ENCODE data around the gene MLLT3. TPM values are rescaled to one million over a fixed set of nuclear protein-coding genes. Genes with fewer than 3 reads are reported as not detected.

Gene MLLT3
- total RNA-seq, 1 donor from 2014 or later = 53.7 TPM

GRCh38 chr9:20441166-20441565 lies 181.1 kb downstream of the MLLT3 start:
- TF ChIP-seq CTCF (conservative IDR thresholded peaks at IDR 0.05) = no peak
- no peaks in the 10 kb centered on the region for H3K9me3 Mint-ChIP-seq
- DNase-seq (ENCODE audit: low read depth, low spot score) = no peak
- no peak overlapping the region for H3K27ac Mint-ChIP-seq (ENCODE audit: unreplicated experiment)
- no peak overlapping the region for H3K4me3 Mint-ChIP-seq
- peaks cover 2% of the 10 kb centered on the region for H3K36me3 Mint-ChIP-seq (ENCODE audit: low read depth)
- H3K27me3 Mint-ChIP-seq (ENCODE audit: low read depth) = no peaks in the 10 kb centered on the region
- no peaks in the 10 kb centered on the region for H3K4me1 Mint-ChIP-seq

- H3K27ac Mint-ChIP-seq (ENCODE audit: unreplicated experiment) = no peak overlapping the region
These were observed 184.8 kb downstream of the MLLT3 start for GRCh38 chr9:20437476-20437875.

GRCh38 chr9:20436476-20437195 lies 185.7 kb downstream of the MLLT3 start:
- peaks cover 2% of the 10 kb centered on the region for H3K36me3 Mint-ChIP-seq (ENCODE audit: low read depth)
- H3K27me3 Mint-ChIP-seq (ENCODE audit: low read depth) = no peaks in the 10 kb centered on the region
- no peak for TF ChIP-seq CTCF (conservative IDR thresholded peaks at IDR 0.05)
- no peak overlapping the region for H3K27ac Mint-ChIP-seq (ENCODE audit: unreplicated experiment)
- H3K4me1 Mint-ChIP-seq = no peaks in the 10 kb centered on the region
- H3K9me3 Mint-ChIP-seq = no peaks in the 10 kb centered on the region
- no peak for DNase-seq (ENCODE audit: low read depth, low spot score)
- H3K4me3 Mint-ChIP-seq = no peak overlapping the region

More at GRCh38 chr9:20437476-20437875, 184.8 kb downstream of the MLLT3 start:
- no peaks in the 10 kb centered on the region for H3K27me3 Mint-ChIP-seq (ENCODE audit: low read depth)
- no peak overlapping the region for H3K4me3 Mint-ChIP-seq
- no peak for TF ChIP-seq CTCF (conservative IDR thresholded peaks at IDR 0.05)
- no peaks in the 10 kb centered on the region for H3K9me3 Mint-ChIP-seq
- DNase-seq (ENCODE audit: low read depth, low spot score) = no peak
- H3K36me3 Mint-ChIP-seq (ENCODE audit: low read depth) = peaks cover 2% of the 10 kb centered on the region
- no peaks in the 10 kb centered on the region for H3K4me1 Mint-ChIP-seq

DNA sequence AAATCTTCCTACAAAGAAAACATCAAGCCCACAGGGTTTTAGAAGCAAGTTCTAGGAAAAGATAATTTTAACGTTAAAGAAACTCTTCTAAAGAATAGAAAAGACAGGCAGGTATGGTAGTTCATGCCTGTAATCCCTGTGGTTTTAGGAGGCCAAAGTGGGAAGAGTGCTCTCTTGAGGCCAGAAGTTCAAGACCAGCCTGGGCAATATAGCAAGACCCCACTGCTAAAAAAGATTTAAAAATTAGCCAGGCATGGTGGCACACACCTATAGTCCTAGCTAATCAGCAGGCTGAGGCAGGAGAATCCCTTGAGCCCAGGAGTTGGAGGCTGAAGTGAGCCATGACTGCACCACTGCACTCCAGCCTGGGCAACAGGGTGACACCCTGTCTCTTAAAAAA lies 193.3 kb downstream of the MLLT3 start:
- Mint-ChIP-seq H3K27me3 (ENCODE audit: low read depth) (no peaks in the 10 kb centered on the region), H3K9me3 (no peaks in the 10 kb centered on the region), H3K4me3 (no peak overlapping the region), H3K27ac (ENCODE audit: unreplicated experiment) (no peak overlapping the region), H3K4me1 (peaks cover 4% of the 10 kb centered on the region), H3K36me3 (ENCODE audit: low read depth) (no peaks in the 10 kb centered on the region)
- TF ChIP-seq CTCF (conservative IDR thresholded peaks at IDR 0.05) = no peak
- DNase-seq (ENCODE audit: low read depth, low spot score) = no peak

DNA sequence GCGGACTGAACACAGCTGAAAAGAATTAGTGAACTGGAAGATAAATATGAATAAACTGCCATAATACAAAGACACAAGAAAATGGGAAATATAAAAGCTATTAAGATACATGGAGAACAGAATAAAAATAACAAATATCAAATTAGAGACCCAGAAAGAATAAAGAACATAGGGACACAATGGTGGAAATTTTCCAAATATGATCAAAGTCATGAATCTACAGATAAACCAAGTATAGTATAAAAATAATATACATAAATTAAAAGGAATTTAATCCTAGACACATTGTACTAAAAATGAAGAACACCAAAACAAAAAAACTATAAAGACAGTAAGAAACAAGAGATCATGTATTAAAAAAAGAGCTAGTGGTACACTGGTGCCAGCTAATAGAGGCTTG lies 194.9 kb downstream of the MLLT3 start:
- no peak for DNase-seq (ENCODE audit: low read depth, low spot score)
- no peaks in the 10 kb centered on the region for H3K27me3 Mint-ChIP-seq (ENCODE audit: low read depth)
- H3K27ac Mint-ChIP-seq (ENCODE audit: unreplicated experiment) = no peak overlapping the region
- no peak for TF ChIP-seq CTCF (conservative IDR thresholded peaks at IDR 0.05)
- H3K9me3 Mint-ChIP-seq = no peaks in the 10 kb centered on the region
- H3K4me1 Mint-ChIP-seq = peaks cover 4% of the 10 kb centered on the region
- no peak overlapping the region for H3K4me3 Mint-ChIP-seq
- H3K36me3 Mint-ChIP-seq (ENCODE audit: low read depth) = no peaks in the 10 kb centered on the region

All from neural crest cell (in vitro differentiated cells).